Thyroid gland (tissue), 4 donors: ENCODE measurements around the gene CSMD2. TPM values are rescaled to one million over a fixed set of nuclear protein-coding genes. Genes with fewer than 3 reads are reported as not detected.

Experiments
- DNase-seq, 2 donors: peaks; one replicate each; pipeline ENCODE4 v3.0.0-alpha.2; 2019
- H3K27ac ChIP-seq, 3 donors: fragments of 200-600 bp; sonication (generic); 1 replicate in 2 of 3; 2 replicates in 1 of 3; pipeline ENCODE4 v1.5.1; 2016 to 2019; ENCODE audit warnings: mild to moderate bottlenecking in 1 of 3, moderate library complexity in 1 of 3
- H3K27me3 ChIP-seq: fragments of 200-600 bp; sonication (generic); one replicate; pipeline ENCODE4 v1.5.1; 2019
- H3K36me3 ChIP-seq, 2 donors: fragments of 200-600 bp; sonication (generic); one replicate each; pipeline ENCODE4 v1.5.1; 2016 to 2019
- H3K4me1 ChIP-seq, 2 donors: fragments of 200-600 bp; sonication (generic); one replicate each; pipeline ENCODE4 v1.5.1; 2017 to 2019
- H3K4me3 ChIP-seq, 3 donors: fragments of 200-600 bp; sonication (generic); replicated peaks in 1 of 3; 1 replicate in 2 of 3; 2 replicates in 1 of 3; pipeline ENCODE4 v1.5.1; 2016; ENCODE audit warnings: mild to moderate bottlenecking in 1 of 3
- H3K9me3 ChIP-seq: fragments of 200-600 bp; sonication (generic); one replicate; pipeline ENCODE4 v1.5.1; 2017
- CTCF ChIP-seq, 6 experiments: fragments of 200-600 bp in 3 of 6; fragments of 450-650 bp in 3 of 6; sonication (generic) in 3 of 6; IDR thresholded peaks; one replicate each; pipeline ENCODE4 v1.5.1; 2016 to 2019; ENCODE audit warnings: antibody characterized with exemption in 6 of 6, mild to moderate bottlenecking in 2 of 6, inconsistent platforms in 1 of 6, moderate library complexity in 1 of 6
- POLR2A ChIP-seq, 2 donors: fragments of 450-650 bp; IDR thresholded peaks; one replicate each; pipeline ENCODE4 v1.6.1; 2017; ENCODE audit warnings: antibody characterized with exemption in 2 of 2, mild to moderate bottlenecking in 2 of 2, moderate library complexity in 1 of 2
- WGBS, 2 donors: methylation state at CpG; one replicate each; pipeline ENCODE4 v1.1.5; 2017; 5-methylcytosine and 5-hydroxymethylcytosine counted together
- intact Hi-C: fragments of 100-400 bp; cut with DNase I; formaldehyde crosslinking; loops from one replicate; pipeline ENCODE4 v1.15.1; 2023
- total RNA-seq, 4 donors: library from RNA; depleted of rRNA; stranded (reverse); fragments of >200 nt; gene quantifications; one replicate each; pipeline ENCODE4 v1.2.3, GENCODE V29; 2016

Gene CSMD2
- total RNA-seq, 4 donors from 2014 or later, result 0.10 to 0.45 (median 0.13) TPM; not detected in 1

GRCh38 chr1:33548319-33548718 is 616.7 kb downstream of the CSMD2 start:
- TF ChIP-seq CTCF (IDR thresholded peaks at IDR 0.05), result no peak
- TF ChIP-seq POLR2A (IDR thresholded peaks at IDR 0.05), result no peak
- intact Hi-C loops, result no loop called here
- Histone ChIP-seq H3K4me3 (no peak overlapping the region), H3K27me3 (no peaks in the 10 kb centered on the region), H3K9me3 (no peaks in the 10 kb centered on the region), H3K4me1 (no peaks in the 10 kb centered on the region), H3K27ac (no peak overlapping the region), H3K36me3 (no peaks in the 10 kb centered on the region)
- no peak for DNase-seq
- 82 to 93% methylated on average over 2 of the region's 2 CpGs for WGBS, 2 donors

GRCh38 chr1:33547576-33547975 is 617.5 kb downstream of the CSMD2 start:
- intact Hi-C loops, result no loop called here
- no peak for DNase-seq
- Histone ChIP-seq H3K4me1 (no peaks in the 10 kb centered on the region), H3K4me3 (no peak overlapping the region), H3K36me3 (no peaks in the 10 kb centered on the region), H3K27ac (no peak overlapping the region), H3K9me3 (no peaks in the 10 kb centered on the region), H3K27me3 (no peaks in the 10 kb centered on the region)
- 73 to 78% methylated on average over 3 of the region's 3 CpGs for WGBS, 2 donors
- TF ChIP-seq CTCF (IDR thresholded peaks at IDR 0.05) (no peak), POLR2A (IDR thresholded peaks at IDR 0.05) (no peak)

GRCh38 chr1:33541966-33542365 is 623.1 kb downstream of the CSMD2 start:
- no peaks in the 10 kb centered on the region for H3K4me1 ChIP-seq
- WGBS, 2 donors, result 93% methylated on average over 6 of the region's 6 CpGs
- intact Hi-C loops, result no loop called here
- no peak overlapping the region for H3K27ac ChIP-seq
- TF ChIP-seq POLR2A (IDR thresholded peaks at IDR 0.05), result no peak
- H3K36me3 ChIP-seq, result no peaks in the 10 kb centered on the region
- H3K27me3 ChIP-seq, result no peaks in the 10 kb centered on the region
- no peak for DNase-seq
- no peaks in the 10 kb centered on the region for H3K9me3 ChIP-seq
- H3K4me3 ChIP-seq, result no peak overlapping the region

- no peaks in the 10 kb centered on the region for H3K36me3 ChIP-seq
- intact Hi-C loops, result no loop called here
- no peaks in the 10 kb centered on the region for H3K4me1 ChIP-seq
- TF ChIP-seq CTCF (IDR thresholded peaks at IDR 0.05), result no peak
- no peak for TF ChIP-seq POLR2A (IDR thresholded peaks at IDR 0.05)
- no peak overlapping the region for H3K4me3 ChIP-seq
- no peaks in the 10 kb centered on the region for H3K9me3 ChIP-seq
- no peak overlapping the region for H3K27ac ChIP-seq
- DNase-seq, result no peak
- H3K27me3 ChIP-seq, result no peaks in the 10 kb centered on the region
- 85 to 97% methylated on average over 5 of the region's 5 CpGs for WGBS, 2 donors
Measured at GRCh38 chr1:33537885-33538284, 627.1 kb downstream of the CSMD2 start.

GRCh38 chr1:33535334-33535733 is 629.7 kb downstream of the CSMD2 start:
- intact Hi-C loops, result no loop called here
- 73 to 77% methylated on average over 2 of the region's 2 CpGs for WGBS, 2 donors
- Histone ChIP-seq H3K36me3 (no peaks in the 10 kb centered on the region), H3K4me1 (no peaks in the 10 kb centered on the region), H3K4me3 (no peak overlapping the region), H3K9me3 (no peaks in the 10 kb centered on the region), H3K27me3 (no peaks in the 10 kb centered on the region), H3K27ac (no peak overlapping the region)
- DNase-seq, result no peak
- TF ChIP-seq POLR2A (IDR thresholded peaks at IDR 0.05) (no peak), CTCF (IDR thresholded peaks at IDR 0.05) (no peak)

- no peak overlapping the region for H3K4me3 ChIP-seq
- no peak for TF ChIP-seq POLR2A (IDR thresholded peaks at IDR 0.05)
- no peak for TF ChIP-seq CTCF (IDR thresholded peaks at IDR 0.05)
- 92 to 95% methylated on average over 13 of the region's 13 CpGs for WGBS, 2 donors
- no peaks in the 10 kb centered on the region for H3K27me3 ChIP-seq
- no peak for DNase-seq
- intact Hi-C loops, result no loop called here
- H3K9me3 ChIP-seq, result no peaks in the 10 kb centered on the region
- H3K27ac ChIP-seq, result no peak overlapping the region
- no peaks in the 10 kb centered on the region for H3K36me3 ChIP-seq
- no peaks in the 10 kb centered on the region for H3K4me1 ChIP-seq
Measured at GRCh38 chr1:33532936-33533335, 632.1 kb downstream of the CSMD2 start.
